Calu3 (cell line): ENCODE measurements around the gene EME1. TPM values are rescaled to one million over a fixed set of nuclear protein-coding genes. Genes with fewer than 3 reads are reported as not detected.

Experiments used
- BruUV-seq: library from RNA; stranded (reverse); fragments of 400-500 nt; replicated peaks from 2 replicates; lab custom pipeline; 2021; lab: Mats Ljungman, UMichigan
- CTCF ChIA-PET: fragments of 300-600 bp; sonication (Branson Sonifier 250); formaldehyde crosslinking; loops from one replicate; lab custom pipeline; 2022; ENCODE audit warnings: antibody characterized with exemption; lab: Charles Lee
- DNase-seq: peaks from one replicate; pipeline ENCODE4 v3.0.0; 2022
- H3K27ac Mint-ChIP-seq: one replicate; pipeline ENCODE4 v1.8.0; 2022; ENCODE audit warnings: mixed read lengths; ENCODE audit not compliant: unreplicated experiment
- H3K27me3 Mint-ChIP-seq: one replicate; pipeline ENCODE4 v1.8.0; 2022; ENCODE audit warnings: mixed read lengths; ENCODE audit not compliant: unreplicated experiment
- H3K36me3 Mint-ChIP-seq: one replicate; pipeline ENCODE4 v1.8.0; 2022; ENCODE audit warnings: mild to moderate bottlenecking, moderate library complexity, mixed read lengths; ENCODE audit not compliant: insufficient read depth, unreplicated experiment
- H3K4me1 Mint-ChIP-seq: one replicate; pipeline ENCODE4 v1.8.0; 2022; ENCODE audit warnings: mild to moderate bottlenecking, low read depth, mixed read lengths; ENCODE audit not compliant: unreplicated experiment
- H3K4me3 Mint-ChIP-seq: one replicate; pipeline ENCODE4 v1.8.0; 2022; ENCODE audit warnings: mild to moderate bottlenecking, low read depth, moderate library complexity, mixed read lengths; ENCODE audit not compliant: unreplicated experiment
- H3K9me3 Mint-ChIP-seq: one replicate; pipeline ENCODE4 v1.8.0; 2022; ENCODE audit warnings: low read depth, mixed read lengths; ENCODE audit not compliant: unreplicated experiment
- CTCF ChIP-seq: fragments of 200-600 bp; IDR thresholded peaks from one replicate; pipeline ENCODE4 v1.8.0; 2022; ENCODE audit warnings: antibody characterized with exemption; ENCODE audit not compliant: unreplicated experiment
- intact Hi-C: fragments of 100-400 bp; cut with micrococcal nuclease; formaldehyde crosslinking; loops from one replicate; pipeline ENCODE4 v1.10.0; 2022; ENCODE audit not compliant: unreplicated experiment
- total RNA-seq: library from RNA; stranded (reverse); gene quantifications from 2 replicates; pipeline ENCODE4 v1.2.3, GENCODE V29; 2022

The EME1 gene
- total RNA-seq, 1 experiment from 2014 or later, result 33.5 TPM

- CTCF ChIA-PET, result interaction anchor here (0.6 to 1.7 kb wide), 3 partner anchors 15 to 128 kb away, joined by 3 to 9 read pairs (median 3); partner anchors contain the start of gene LRRC59
- DNase-seq, result no peak
These were observed 25.7 kb upstream of the EME1 start for GRCh38 chr17:50347117-50347893.

DNA sequence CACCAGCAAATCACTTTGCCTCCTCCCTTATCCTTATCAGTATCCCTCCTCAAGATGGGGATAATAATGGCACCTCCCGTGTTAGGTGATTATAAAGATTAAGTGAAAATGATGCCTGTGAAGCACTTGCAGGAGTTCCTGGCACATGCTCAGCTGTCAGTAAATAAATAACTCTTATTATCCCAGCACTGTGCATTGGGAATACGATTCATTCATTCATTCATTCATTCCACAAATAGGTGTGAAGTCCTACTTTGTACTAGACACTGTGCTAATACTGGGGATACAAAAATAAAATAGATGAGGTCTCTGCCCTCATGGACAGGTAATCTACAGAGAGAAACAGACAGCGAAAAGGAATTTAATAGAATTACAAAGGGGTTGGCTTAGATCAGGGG is 25.1 kb upstream of the EME1 start:
- peak overlapping the region; percentile 91 for H3K4me3 Mint-ChIP-seq
- H3K36me3 Mint-ChIP-seq, result peaks cover 40% of the 10 kb centered on the region
- H3K27ac Mint-ChIP-seq, result peak overlapping the region; percentile 7
- intact Hi-C loops, result no loop called here
- CTCF ChIA-PET, result no interaction called here
- BruUV-seq, result TSS peak; percentile 39
- H3K4me1 Mint-ChIP-seq, result peaks cover 21% of the 10 kb centered on the region
- DNase-seq, result no peak
- no peaks in the 10 kb centered on the region for H3K9me3 Mint-ChIP-seq
- H3K27me3 Mint-ChIP-seq, result no peaks in the 10 kb centered on the region
- TF ChIP-seq CTCF, result no peak

More at GRCh38 chr17:50347117-50347893, 25.7 kb upstream of the EME1 start:
- no peaks in the 10 kb centered on the region for H3K9me3 Mint-ChIP-seq
- H3K4me3 Mint-ChIP-seq, result peak overlapping the region; percentile 91
- H3K36me3 Mint-ChIP-seq, result peaks cover 35% of the 10 kb centered on the region
- no peaks in the 10 kb centered on the region for H3K27me3 Mint-ChIP-seq
- peaks cover 21% of the 10 kb centered on the region for H3K4me1 Mint-ChIP-seq
- H3K27ac Mint-ChIP-seq, result peak overlapping the region; percentile 46
- TF ChIP-seq CTCF, result no peak
- BruUV-seq, result no TSS peak
- intact Hi-C loops, result no loop called here

DNA sequence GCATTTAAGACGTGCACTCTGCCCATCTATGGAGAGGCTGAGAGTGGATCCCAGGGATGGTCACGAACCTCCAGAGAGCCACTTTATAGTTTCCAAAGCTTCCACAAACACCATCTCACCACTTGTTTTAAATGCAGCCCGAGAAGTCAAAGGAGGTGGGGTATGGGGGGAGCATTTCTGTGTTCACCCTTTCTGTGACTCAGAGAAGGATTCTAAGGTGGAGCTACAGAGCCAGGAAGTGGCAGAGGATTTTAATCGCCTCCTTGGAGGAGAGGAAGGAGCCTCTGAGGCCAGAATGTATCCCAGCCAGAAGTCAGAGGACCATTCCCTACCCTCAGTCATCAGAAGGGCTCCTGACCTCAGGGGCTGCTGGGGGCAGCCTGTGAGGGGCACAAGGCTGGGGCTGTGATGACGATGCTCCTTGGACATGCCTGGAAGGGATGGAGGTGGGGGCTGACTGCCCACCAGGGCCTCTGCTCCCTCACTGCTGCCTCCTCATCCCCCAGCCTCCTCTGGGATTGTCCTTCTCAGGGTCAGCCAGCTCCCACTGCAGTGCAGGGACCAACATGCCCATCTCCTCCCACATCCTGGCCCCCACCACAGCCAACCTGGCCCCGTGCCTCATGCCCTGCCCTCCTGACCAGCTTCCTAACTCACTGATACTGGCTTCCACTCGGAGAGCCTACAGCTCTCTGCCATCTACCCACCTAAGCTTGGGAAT is 24.3 kb upstream of the EME1 start:
- CTCF ChIA-PET, result interaction anchor here (1.8 kb wide), 1 partner anchor 13 kb away, joined by 4 read pairs; no protein-coding TSS in a partner anchor
- BruUV-seq, result no TSS peak
- H3K36me3 Mint-ChIP-seq, result peaks cover 44% of the 10 kb centered on the region
- DNase-seq, result no peak
- no peaks in the 10 kb centered on the region for H3K9me3 Mint-ChIP-seq
- intact Hi-C loops, result no loop called here
- H3K4me1 Mint-ChIP-seq, result peaks cover 21% of the 10 kb centered on the region
- H3K4me3 Mint-ChIP-seq, result peak overlapping the region; percentile 9
- TF ChIP-seq CTCF, result no peak
- no peak overlapping the region for H3K27ac Mint-ChIP-seq
- H3K27me3 Mint-ChIP-seq, result no peaks in the 10 kb centered on the region

- no peak for TF ChIP-seq CTCF
- peak overlapping the region; percentile 9 for H3K4me3 Mint-ChIP-seq
- no peaks in the 10 kb centered on the region for H3K9me3 Mint-ChIP-seq
- CTCF ChIA-PET, result interaction anchor here (0.7 to 1.8 kb wide), 2 partner anchors 13 to 103 kb away, joined by 4 to 5 read pairs; no protein-coding TSS in a partner anchor
- intact Hi-C loops, result no loop called here
- no peaks in the 10 kb centered on the region for H3K27me3 Mint-ChIP-seq
- no TSS peak for BruUV-seq
- peaks cover 21% of the 10 kb centered on the region for H3K4me1 Mint-ChIP-seq
- no peak overlapping the region for H3K27ac Mint-ChIP-seq
- no peak for DNase-seq
- H3K36me3 Mint-ChIP-seq, result peaks cover 49% of the 10 kb centered on the region
These were observed 23.8 kb upstream of the EME1 start for GRCh38 chr17:50349243-50349600.
